H9 (cell line): ENCODE results near the gene C3orf20. TPM values are rescaled to one million over a fixed set of nuclear protein-coding genes. Genes with fewer than 3 reads are reported as not detected.

Experiments
- DNase-seq: peaks from one replicate; pipeline ENCODE4 v3.0.0-alpha.2; 2017
- H2AFZ ChIP-seq: one replicate; pipeline ENCODE4 v1.6.1; 2013; ENCODE audit warnings: mild to moderate bottlenecking, low read length, control low read depth, moderate library complexity
- H2AK5ac ChIP-seq: 2 replicates; pipeline ENCODE4 v1.6.1; 2013; ENCODE audit warnings: low read length, control low read depth, mixed read lengths; ENCODE audit not compliant: insufficient read length
- H2BK120ac ChIP-seq: one replicate; pipeline ENCODE4 v1.6.1; 2013; ENCODE audit warnings: low read depth, mild to moderate bottlenecking, low read length, control low read depth, inconsistent platforms; ENCODE audit not compliant: poor library complexity, severe bottlenecking
- H2BK12ac ChIP-seq: 2 replicates; pipeline ENCODE4 v1.6.1; 2013; ENCODE audit warnings: low read length, control low read depth, mixed read lengths, low read depth; ENCODE audit not compliant: insufficient read length
- H2BK15ac ChIP-seq: 2 replicates; pipeline ENCODE4 v1.6.1; 2013; ENCODE audit warnings: low read depth, low read length, control low read depth
- H2BK20ac ChIP-seq: one replicate; pipeline ENCODE4 v1.6.1; 2013; ENCODE audit warnings: low read depth, mild to moderate bottlenecking, low read length, control low read depth, inconsistent platforms; ENCODE audit not compliant: poor library complexity, severe bottlenecking
- H2BK5ac ChIP-seq: 2 replicates; pipeline ENCODE4 v1.6.1; 2013; ENCODE audit warnings: low read length, control low read depth, mixed read lengths; ENCODE audit not compliant: insufficient read length
- H3K14ac ChIP-seq: 2 replicates; pipeline ENCODE4 v1.6.1; 2013; ENCODE audit warnings: low read length, control low read depth; ENCODE audit not compliant: insufficient read depth
- H3K18ac ChIP-seq: 2 replicates; pipeline ENCODE4 v1.6.1; 2013; ENCODE audit warnings: low read depth, mild to moderate bottlenecking, mixed read lengths, low read length, control low read depth; ENCODE audit not compliant: insufficient read length
- H3K23ac ChIP-seq: 2 replicates; pipeline ENCODE4 v1.6.1; 2013; ENCODE audit warnings: low read length, control low read depth, mixed read lengths, low read depth; ENCODE audit not compliant: insufficient read length
- H3K23me2 ChIP-seq: 2 replicates; pipeline ENCODE4 v1.6.1; 2013; ENCODE audit warnings: low read depth, mild to moderate bottlenecking, mixed read lengths, low read length, control low read depth; ENCODE audit not compliant: insufficient read length, poor library complexity, severe bottlenecking
- H3K27ac ChIP-seq: 2 replicates; pipeline ENCODE4 v1.5.1; 2013; ENCODE audit warnings: low read length, control low read depth, mixed read lengths, low read depth; ENCODE audit not compliant: insufficient read length
- H3K27me3 ChIP-seq: 2 replicates; pipeline ENCODE4 v1.6.1; 2013; ENCODE audit warnings: low read length, control low read depth, inconsistent platforms; ENCODE audit not compliant: insufficient read depth
- H3K4ac ChIP-seq: 2 replicates; pipeline ENCODE4 v1.6.1; 2013; ENCODE audit warnings: low read depth, mild to moderate bottlenecking, control low read depth, inconsistent platforms, low read length, moderate library complexity
- H3K4me1 ChIP-seq: 2 replicates; pipeline ENCODE4 v1.6.1; 2013; ENCODE audit warnings: low read length, control low read depth, inconsistent platforms; ENCODE audit not compliant: insufficient read depth
- H3K4me2 ChIP-seq: 2 replicates; pipeline ENCODE4 v1.6.1; 2013; ENCODE audit warnings: low read length, control low read depth, mixed read lengths; ENCODE audit not compliant: insufficient read length, insufficient read depth
- H3K56ac ChIP-seq: 2 replicates; pipeline ENCODE4 v1.6.1; 2013; ENCODE audit warnings: low read depth, mild to moderate bottlenecking, mixed read lengths, low read length, control low read depth; ENCODE audit not compliant: insufficient read length
- H3K79me1 ChIP-seq: 2 replicates; pipeline ENCODE4 v1.6.1; 2013; ENCODE audit warnings: low read depth, mild to moderate bottlenecking, moderate library complexity, low read length, control low read depth, inconsistent platforms; ENCODE audit not compliant: insufficient read depth, poor library complexity, severe bottlenecking
- H3K79me2 ChIP-seq: 2 replicates; pipeline ENCODE4 v1.6.1; 2013; ENCODE audit warnings: low read length, control low read depth, inconsistent platforms; ENCODE audit not compliant: insufficient read depth
- H3K9ac ChIP-seq: 2 replicates; pipeline ENCODE4 v1.6.1; 2013; ENCODE audit warnings: low read length, control low read depth, mixed read lengths; ENCODE audit not compliant: insufficient read length; ENCODE audit errors: extremely low read depth
- H3K9me3 ChIP-seq: one replicate; pipeline ENCODE4 v1.6.1; 2013; ENCODE audit warnings: low read depth, low read length, inconsistent platforms; ENCODE audit not compliant: control insufficient read depth
- H3T11ph ChIP-seq: one replicate; pipeline ENCODE4 v1.6.1; 2013; ENCODE audit warnings: mild to moderate bottlenecking, low read length, control low read depth, inconsistent platforms
- H4K20me1 ChIP-seq: one replicate; pipeline ENCODE4 v1.6.1; 2013; ENCODE audit not compliant: control insufficient read depth, insufficient read length, insufficient read depth
- H4K5ac ChIP-seq: 2 replicates; pipeline ENCODE4 v1.6.1; 2013; ENCODE audit warnings: low read depth, mild to moderate bottlenecking, mixed read lengths, low read length, control low read depth; ENCODE audit not compliant: insufficient read length
- H4K8ac ChIP-seq: replicated peaks from 2 replicates; pipeline ENCODE4 v1.6.1; 2013; ENCODE audit warnings: low read length, control low read depth, mixed read lengths, low read depth; ENCODE audit not compliant: insufficient read length
- H4K91ac ChIP-seq: 2 replicates; pipeline ENCODE4 v1.6.1; 2013; ENCODE audit warnings: low read depth, mild to moderate bottlenecking, moderate library complexity, mixed read lengths, low read length, control low read depth; ENCODE audit not compliant: insufficient read length
- H3K27ac Mint-ChIP-seq, 3 experiments: 2 replicates in 2 of 3; 3 replicates in 1 of 3; pipeline ENCODE4 v1.8.0; 2020 to 2021; ENCODE audit warnings: mixed read lengths in 3 of 3, mild to moderate bottlenecking in 1 of 3, moderate library complexity in 1 of 3
- H3K27me3 Mint-ChIP-seq: 2 replicates; pipeline ENCODE4 v1.8.0; 2021; ENCODE audit warnings: low read depth, mild to moderate bottlenecking, moderate library complexity, mixed read lengths
- H3K36me3 Mint-ChIP-seq, 3 experiments: 2 replicates in 2 of 3; 3 replicates in 1 of 3; pipeline ENCODE4 v1.8.0; 2020 to 2021; ENCODE audit warnings: low read depth in 3 of 3, mixed read lengths in 3 of 3; ENCODE audit not compliant: insufficient read depth in 1 of 3
- H3K4me1 Mint-ChIP-seq, 2 experiments: 2 replicates each; pipeline ENCODE4 v1.8.0; 2020; ENCODE audit warnings: mixed read lengths in 2 of 2
- H3K4me3 Mint-ChIP-seq, 2 experiments: 2 replicates in 1 of 2; 3 replicates in 1 of 2; pipeline ENCODE4 v1.8.0; 2020 to 2021; ENCODE audit warnings: mild to moderate bottlenecking in 2 of 2, mixed read lengths in 2 of 2, moderate library complexity in 1 of 2
- H3K9me3 Mint-ChIP-seq, 2 experiments: 2 replicates in 1 of 2; 3 replicates in 1 of 2; pipeline ENCODE4 v1.8.0; 2020; ENCODE audit warnings: mild to moderate bottlenecking in 2 of 2, mixed read lengths in 2 of 2, moderate library complexity in 1 of 2
- WGBS: extraction: QIAGEN DNeasy Blood & Tissue Kit; methylation state at CpG from one replicate; pipeline ENCODE4 v1.1.7; 2013; ENCODE audit warnings: missing lambda C conversion rate, low lambda C conversion rate, mixed read lengths; ENCODE audit not compliant: insufficient read length; ENCODE audit errors: extremely low coverage; 5-methylcytosine and 5-hydroxymethylcytosine counted together
- total RNA-seq: library from RNA; stranded (reverse); gene quantifications from 2 replicates; pipeline ENCODE4 v1.2.1, GENCODE V29; 2021
- TF ChIP-seq, protein P1 (sequence below): fragments of 200-600 bp; sonication (generic); conservative IDR thresholded peaks from 3 replicates; pipeline ENCODE4 v1.8.0; 2021; ENCODE audit warnings: antibody characterized with exemption, mild to moderate bottlenecking

Gene C3orf20
- total RNA-seq, 1 experiment from 2014 or later = not detected

DNA sequence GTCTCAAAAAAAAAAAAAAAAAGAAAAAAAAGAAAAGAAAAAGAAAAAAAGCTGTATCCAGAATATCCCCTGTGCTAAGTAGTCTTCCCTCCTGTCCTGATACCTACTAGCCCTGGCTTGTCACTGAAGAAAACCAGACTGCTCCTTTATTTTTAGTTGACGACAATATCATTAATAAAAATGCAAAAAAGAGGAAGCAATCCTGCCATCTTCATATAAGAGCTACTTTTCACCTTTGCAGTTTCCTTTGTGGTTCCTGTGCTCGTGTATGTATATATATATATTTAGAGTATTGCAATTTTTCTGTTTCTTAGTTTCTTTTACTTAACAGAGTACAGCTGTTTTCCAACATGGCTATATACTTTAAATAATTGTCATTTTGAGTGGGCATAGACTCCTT is 13.6 kb downstream of the C3orf20 start:
- no peak overlapping the region for H2BK120ac ChIP-seq
- H2BK15ac ChIP-seq = no peak overlapping the region
- no peak overlapping the region for H3K18ac ChIP-seq
- H3K9ac ChIP-seq = no peak overlapping the region
- no peak overlapping the region for H3K14ac ChIP-seq
- TF ChIP-seq, protein P1, sequence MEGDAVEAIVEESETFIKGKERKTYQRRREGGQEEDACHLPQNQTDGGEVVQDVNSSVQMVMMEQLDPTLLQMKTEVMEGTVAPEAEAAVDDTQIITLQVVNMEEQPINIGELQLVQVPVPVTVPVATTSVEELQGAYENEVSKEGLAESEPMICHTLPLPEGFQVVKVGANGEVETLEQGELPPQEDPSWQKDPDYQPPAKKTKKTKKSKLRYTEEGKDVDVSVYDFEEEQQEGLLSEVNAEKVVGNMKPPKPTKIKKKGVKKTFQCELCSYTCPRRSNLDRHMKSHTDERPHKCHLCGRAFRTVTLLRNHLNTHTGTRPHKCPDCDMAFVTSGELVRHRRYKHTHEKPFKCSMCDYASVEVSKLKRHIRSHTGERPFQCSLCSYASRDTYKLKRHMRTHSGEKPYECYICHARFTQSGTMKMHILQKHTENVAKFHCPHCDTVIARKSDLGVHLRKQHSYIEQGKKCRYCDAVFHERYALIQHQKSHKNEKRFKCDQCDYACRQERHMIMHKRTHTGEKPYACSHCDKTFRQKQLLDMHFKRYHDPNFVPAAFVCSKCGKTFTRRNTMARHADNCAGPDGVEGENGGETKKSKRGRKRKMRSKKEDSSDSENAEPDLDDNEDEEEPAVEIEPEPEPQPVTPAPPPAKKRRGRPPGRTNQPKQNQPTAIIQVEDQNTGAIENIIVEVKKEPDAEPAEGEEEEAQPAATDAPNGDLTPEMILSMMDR = no peak
- H3K56ac ChIP-seq = no peak overlapping the region
- H2BK5ac ChIP-seq = no peak overlapping the region
- no peak overlapping the region for H4K5ac ChIP-seq
- H3K27ac ChIP-seq = no peak overlapping the region
- Mint-ChIP-seq H3K27ac (no peak overlapping the region), H3K4me1 (no peaks in the 10 kb centered on the region), H3K27me3 (peaks cover 42% of the 10 kb centered on the region), H3K36me3 (no peaks in the 10 kb centered on the region), H3K4me3 (no peak overlapping the region), H3K9me3 (no peaks in the 10 kb centered on the region)
- no peak overlapping the region for H2BK20ac ChIP-seq
- H4K91ac ChIP-seq = no peak overlapping the region
- no peaks in the 10 kb centered on the region for H3K79me2 ChIP-seq
- H3K23me2 ChIP-seq = no peaks in the 10 kb centered on the region
- no peak overlapping the region for H2BK12ac ChIP-seq
- DNase-seq = no peak
- H2AK5ac ChIP-seq = no peak overlapping the region
- H3K4me1 ChIP-seq = no peaks in the 10 kb centered on the region
- H3K27me3 ChIP-seq = no peaks in the 10 kb centered on the region
- no peak overlapping the region for H3K4me2 ChIP-seq
- H3K9me3 ChIP-seq = no peaks in the 10 kb centered on the region
- no peak overlapping the region for H3K23ac ChIP-seq
- no peaks in the 10 kb centered on the region for H4K20me1 ChIP-seq
- H2AFZ ChIP-seq = no peak overlapping the region
- no CpG with 5 or more reads among the region's 2 CpGs for WGBS
- H3K79me1 ChIP-seq = no peaks in the 10 kb centered on the region
- H3K4ac ChIP-seq = no peak overlapping the region
- H3T11ph ChIP-seq = no peak overlapping the region
- no peak overlapping the region for H4K8ac ChIP-seq
